ENCODE results near the gene ZNF365.

GRCh38 chr10:62382831-62383230, 8.7 kb downstream of the ZNF365 start:
- TF ChIP-seq SIN3A (conservative IDR thresholded peaks at IDR 0.05 in 1 of 2, IDR thresholded peaks at IDR 0.05 in 1 of 2; ENCODE audit: low read depth in 1 of 2, low read length in 2 of 2), result no peak
- no peak for TF ChIP-seq NRF1 (IDR thresholded peaks at IDR 0.05; ENCODE audit: low read depth, low read length)
- no peak for TF ChIP-seq TAF1 (IDR thresholded peaks at IDR 0.05; ENCODE audit: low read depth, low read length)
- no peak for TF ChIP-seq CTCF (IDR thresholded peaks at IDR 0.05; ENCODE audit: control extremely low read depth in 1 of 3, insufficient read depth in 1 of 3, low read depth in 1 of 3, low read length in 3 of 3)
- no peak for TF ChIP-seq CEBPB (IDR thresholded peaks at IDR 0.05; ENCODE audit: low read depth, low read length)

All from H1 (cell line).